T-cell (primary cell): ENCODE data around the gene CCL11. TPM values are rescaled to one million over a fixed set of nuclear protein-coding genes. Genes with fewer than 3 reads are reported as not detected.
"Not testable (repeated sequence)": the region's sequence is repeated elsewhere in the genome, so short reads cannot be mapped to it uniquely, and the experiment has no call there.

Source experiments
- ATAC-seq, 4 experiments: fragments of 200-7000 bp in 3 of 4; fragments of 150-1000 bp in 1 of 4; cut with Tn5 transposase; replicated peaks in 1 of 4; 1 replicate in 3 of 4; 2 replicates in 1 of 4; pipeline ENCODE4 v1.10.0; 2021; ENCODE audit warnings: moderate library complexity in 3 of 4, mild to moderate bottlenecking in 2 of 4, moderate number of reproducible peaks in 1 of 4
- CTCF ChIA-PET, 2 donors: fragments of 300-600 bp; sonication (Branson Sonifier 250); formaldehyde crosslinking; loops; one replicate each; lab custom pipeline; 2022; ENCODE audit warnings: antibody characterized with exemption in 2 of 2; lab: Charles Lee
- POLR2A ChIA-PET, 2 donors: fragments of 300-600 bp; sonication (Branson Sonifier 250); formaldehyde crosslinking; loops; one replicate each; lab custom pipeline; 2022; ENCODE audit warnings: antibody characterized with exemption in 2 of 2; lab: Charles Lee
- DNase-seq, 35 experiments: peaks; one replicate each; pipeline versions ENCODE4 v3.0.0 to v3.0.0-alpha.2; 2013 to 2023
- H3K27ac ChIP-seq: one replicate; pipeline ENCODE4 v1.5.1; 2013; ENCODE audit warnings: low read length
- H3K27me3 ChIP-seq, 2 experiments: replicated peaks in 1 of 2; 1 replicate in 1 of 2; 2 replicates in 1 of 2; pipeline versions ENCODE4 v1.6.1 to v1.7.0; 2013; ENCODE audit warnings: low read length in 1 of 2, mixed read lengths in 1 of 2; ENCODE audit not compliant: control insufficient read depth in 2 of 2, insufficient read depth in 2 of 2; ENCODE audit errors: extremely low read depth in 1 of 2
- H3K36me3 ChIP-seq, 2 donors: 1 replicate in 1 of 2; 2 replicates in 1 of 2; pipeline versions ENCODE4 v1.6.1 to v1.7.0; 2013; ENCODE audit warnings: low read length in 1 of 2; ENCODE audit not compliant: control insufficient read depth in 2 of 2, insufficient read depth in 1 of 2; ENCODE audit errors: extremely low read depth in 1 of 2
- H3K4me1 ChIP-seq, 2 experiments: 1 replicate in 1 of 2; 2 replicates in 1 of 2; pipeline versions ENCODE4 v1.6.1 to v1.7.0; 2013; ENCODE audit warnings: low read length in 2 of 2, mixed read lengths in 1 of 2; ENCODE audit not compliant: insufficient read depth in 2 of 2, control insufficient read depth in 1 of 2; ENCODE audit errors: extremely low read depth in 1 of 2
- H3K4me3 ChIP-seq, 2 donors: 1 replicate in 1 of 2; 2 replicates in 1 of 2; pipeline versions ENCODE4 v1.5.1 to v1.7.0; 2013; ENCODE audit warnings: mild to moderate bottlenecking in 2 of 2, low read length in 1 of 2, moderate library complexity in 1 of 2; ENCODE audit not compliant: control insufficient read depth in 1 of 2; ENCODE audit errors: extremely low read depth in 1 of 2
- H3K9me3 ChIP-seq: 2 replicates; pipeline ENCODE4 v1.7.0; 2013
- H3K27ac Mint-ChIP-seq, 2 donors: one replicate each; pipeline ENCODE4 v1.8.0; 2020 to 2021; ENCODE audit warnings: mild to moderate bottlenecking in 2 of 2, mixed read lengths in 2 of 2
- H3K27me3 Mint-ChIP-seq, 2 donors: one replicate each; pipeline ENCODE4 v1.8.0; 2021 to 2022; ENCODE audit warnings: mixed read lengths in 2 of 2
- H3K36me3 Mint-ChIP-seq: one replicate; pipeline ENCODE4 v1.8.0; 2021; ENCODE audit warnings: mixed read lengths
- H3K4me1 Mint-ChIP-seq, 3 donors: one replicate each; pipeline ENCODE4 v1.8.0; 2020 to 2022; ENCODE audit warnings: mixed read lengths in 3 of 3, mild to moderate bottlenecking in 1 of 3
- H3K4me3 Mint-ChIP-seq, 3 donors: one replicate each; pipeline ENCODE4 v1.8.0; 2020 to 2022; ENCODE audit warnings: mild to moderate bottlenecking in 3 of 3, mixed read lengths in 3 of 3, moderate library complexity in 3 of 3
- H3K9me3 Mint-ChIP-seq, 3 donors: one replicate each; pipeline ENCODE4 v1.8.0; 2020 to 2022; ENCODE audit warnings: mixed read lengths in 3 of 3
- WGBS: methylation state at CpG from one replicate; pipeline ENCODE4 v1.1.5; 2013; ENCODE audit warnings: missing lambda C conversion rate; ENCODE audit not compliant: insufficient coverage; 5-methylcytosine and 5-hydroxymethylcytosine counted together
- total RNA-seq, 35 experiments: library from RNA in 6 of 35; stranded (reverse) in 6 of 35; fragments of 120-200 nt in 1 of 35; gene quantifications; one replicate each; pipeline versions ENCODE4 v1.2.1 to v1.2.4 and lab custom pipeline; 2013 to 2026

The CCL11 gene
- total RNA-seq, 5 donors from 2014 or later (not counting 1 experiment from before 2014, with no cell fraction given) = not detected

DNA sequence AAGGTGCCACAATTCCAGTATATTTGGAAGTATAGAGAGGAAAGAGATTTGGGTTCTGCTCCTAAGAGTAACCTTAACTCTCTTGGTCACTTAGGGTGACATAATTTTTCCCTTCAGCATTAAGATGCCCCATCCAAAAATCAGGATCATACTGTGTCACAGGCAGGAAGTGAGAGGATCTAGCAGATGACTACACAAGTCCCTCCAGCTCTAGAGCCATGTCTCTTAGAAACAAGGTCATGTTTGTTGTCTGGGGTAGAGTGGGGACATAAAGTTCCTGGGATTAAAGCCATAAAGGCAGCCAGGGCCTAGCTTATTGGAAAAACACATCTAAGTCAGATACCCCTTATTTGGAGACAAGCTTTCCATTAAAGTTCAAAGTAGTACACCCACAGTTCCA, 36.4 kb downstream of the CCL11 start:
- H3K36me3 Mint-ChIP-seq = no peaks in the 10 kb centered on the region
- peaks cover 4 to 19% (median 11%) of the 10 kb centered on the region in 3 donors for H3K9me3 Mint-ChIP-seq
- Histone ChIP-seq H3K4me1 (no peaks in the 10 kb centered on the region), H3K27ac (no peak overlapping the region), H3K4me3 (no peak overlapping the region), H3K9me3 (no peaks in the 10 kb centered on the region), H3K27me3 (peaks cover 0 to 12% of the 10 kb centered on the region in 2 experiments), H3K36me3 (no peaks in the 10 kb centered on the region)
- no peak overlapping the region for H3K27ac Mint-ChIP-seq
- no peaks in the 10 kb centered on the region for H3K4me1 Mint-ChIP-seq
- H3K27me3 Mint-ChIP-seq = peaks cover 11 to 16% of the 10 kb centered on the region in 2 donors
- DNase-seq (no peak), ATAC-seq (no peak)
- H3K4me3 Mint-ChIP-seq = no peak overlapping the region
- ChIA-PET POLR2A (interaction anchor here in 1 of 2 donors (0.6 kb wide), 1 partner anchor 1392 kb away, joined by 3 read pairs; no protein-coding TSS in a partner anchor), CTCF (interaction anchor here in 1 of 2 donors (0.6 to 1.0 kb wide), 2 partner anchors 9 to 17 kb away, joined by 3 to 4 read pairs; no protein-coding TSS in a partner anchor)

DNA sequence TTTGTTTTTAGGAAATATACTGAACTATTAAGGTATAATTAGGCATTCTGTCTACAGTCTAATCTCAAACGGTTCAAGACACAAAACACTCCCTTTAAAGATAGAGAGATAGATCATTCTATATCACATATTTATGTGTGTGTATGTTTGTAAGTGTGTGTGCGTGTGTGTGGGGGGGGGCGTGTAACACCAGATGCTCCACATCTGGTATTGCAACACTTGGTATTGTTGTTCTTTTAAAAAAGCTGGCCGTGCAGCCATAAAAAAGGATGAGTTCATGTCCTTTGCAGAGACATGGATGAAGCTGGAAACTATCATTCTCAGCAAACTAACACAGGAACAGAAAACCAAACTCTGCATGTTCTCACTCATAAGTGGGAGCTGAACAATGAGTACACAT, 42.0 kb downstream of the CCL11 start:
- H3K27ac Mint-ChIP-seq, H3K27ac ChIP-seq, H3K9me3 ChIP-seq, ATAC-seq, POLR2A ChIA-PET, H3K36me3 Mint-ChIP-seq, H3K36me3 ChIP-seq, H3K4me1 ChIP-seq, H3K4me3 ChIP-seq, CTCF ChIA-PET, H3K4me3 Mint-ChIP-seq, DNase-seq, H3K4me1 Mint-ChIP-seq: not testable (repeated sequence)
- WGBS = no CpG with 5 or more reads among the region's 4 CpGs
- peaks cover 0 to 14% of the 10 kb centered on the region in 2 experiments for H3K27me3 ChIP-seq
- Mint-ChIP-seq H3K27me3 (peaks cover 28 to 33% of the 10 kb centered on the region in 2 donors), H3K9me3 (peaks cover 4 to 19% (median 11%) of the 10 kb centered on the region in 3 donors)

DNA sequence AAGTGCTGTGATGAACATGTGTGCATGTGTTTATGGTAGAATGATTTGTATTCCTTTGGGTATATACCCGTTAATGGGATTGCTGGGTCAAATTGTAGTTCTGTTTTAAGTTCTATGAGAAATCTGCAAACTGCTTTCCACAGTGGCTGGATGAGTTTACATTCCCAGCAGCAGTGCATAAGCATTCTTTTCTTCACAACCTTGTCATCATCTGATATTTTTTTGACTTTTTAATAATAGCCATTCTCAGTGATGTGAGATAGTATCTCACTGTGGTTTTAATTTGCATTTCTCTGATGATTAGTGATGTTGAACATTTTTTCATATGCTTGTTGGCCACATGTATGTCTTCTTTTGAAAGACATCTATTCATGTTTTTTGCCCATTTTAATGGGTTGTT, 52.2 kb downstream of the CCL11 start:
- ChIA-PET CTCF (no interaction called here), POLR2A (no interaction called here)
- no peak for DNase-seq
- H3K27ac ChIP-seq = no peak overlapping the region
- no CpG with 5 or more reads among the region's 1 CpG for WGBS
- Mint-ChIP-seq H3K9me3 (peaks cover 0 to 3% (median 0%) of the 10 kb centered on the region in 3 donors), H3K27ac (no peak overlapping the region), H3K4me1 (no peaks in the 10 kb centered on the region), H3K36me3 (no peaks in the 10 kb centered on the region), H3K27me3 (peaks cover 37 to 53% of the 10 kb centered on the region in 2 donors), H3K4me3 (no peak overlapping the region)
- no peaks in the 10 kb centered on the region for H3K4me1 ChIP-seq
- no peak for ATAC-seq
- H3K4me3 ChIP-seq = no peak overlapping the region
- H3K36me3 ChIP-seq = no peaks in the 10 kb centered on the region
- no peaks in the 10 kb centered on the region for H3K9me3 ChIP-seq
- no peaks in the 10 kb centered on the region for H3K27me3 ChIP-seq

Other genes starting within 250 kb of the CCL11 start
- under 1 TPM in 3 of 5 donors, not detected in 2; 0.38 to 0.76 (median 0.60) TPM for gene CCL2, start 30.5 kb upstream of the CCL11 start, total RNA-seq
- not detected for gene CCL7, start 15.5 kb upstream of the CCL11 start, total RNA-seq
- not detected for gene CCL8, start 33.7 kb downstream of the CCL11 start, total RNA-seq
- not detected for gene CCL13, start 70.7 kb downstream of the CCL11 start, total RNA-seq
- not detected for gene CCL1, start 77.5 kb downstream of the CCL11 start, total RNA-seq